Measurements from ENCODE around the gene ZNF439.
"Not testable (repeated sequence)": the region's sequence is repeated elsewhere in the genome, so short reads cannot be mapped to it uniquely, and the experiment has no call there.

GRCh38 chr19:11850289-11850688 is 1.8 kb downstream of the ZNF439 start:
- TF ChIP-seq ZNF580 (CRISPR knock-in tag; IDR thresholded peaks at IDR 0.05; ENCODE audit: borderline replicate concordance, low read depth); MXI1 (IDR thresholded peaks at IDR 0.05; ENCODE audit: borderline replicate concordance, low read depth, low read length); SRY (CRISPR knock-in tag; IDR thresholded peaks at IDR 0.05); SOX6 (IDR thresholded peaks at IDR 0.05); SOX6 (CRISPR knock-in tag; IDR thresholded peaks at IDR 0.05); ATF1 (CRISPR knock-in tag; IDR thresholded peaks at IDR 0.05); NFRKB (IDR thresholded peaks at IDR 0.05); CTCF (CRISPR knock-in tag; IDR thresholded peaks at IDR 0.05); ZBTB44 (CRISPR knock-in tag; IDR thresholded peaks at IDR 0.05); SUZ12 (IDR thresholded peaks at IDR 0.05; ENCODE audit: low read depth, low read length); HNF4A (CRISPR knock-in tag; IDR thresholded peaks at IDR 0.05): not testable (repeated sequence)
